HG03064 (cell line): ENCODE data around the gene TSPAN9.

Experiments used
- ATAC-seq: cut with Tn5 transposase; IDR thresholded peaks from one replicate; pipeline ENCODE4 v1.9.1; 2021; ENCODE audit warnings: low read depth; ENCODE audit not compliant: unreplicated experiment

The TSPAN9 gene

DNA sequence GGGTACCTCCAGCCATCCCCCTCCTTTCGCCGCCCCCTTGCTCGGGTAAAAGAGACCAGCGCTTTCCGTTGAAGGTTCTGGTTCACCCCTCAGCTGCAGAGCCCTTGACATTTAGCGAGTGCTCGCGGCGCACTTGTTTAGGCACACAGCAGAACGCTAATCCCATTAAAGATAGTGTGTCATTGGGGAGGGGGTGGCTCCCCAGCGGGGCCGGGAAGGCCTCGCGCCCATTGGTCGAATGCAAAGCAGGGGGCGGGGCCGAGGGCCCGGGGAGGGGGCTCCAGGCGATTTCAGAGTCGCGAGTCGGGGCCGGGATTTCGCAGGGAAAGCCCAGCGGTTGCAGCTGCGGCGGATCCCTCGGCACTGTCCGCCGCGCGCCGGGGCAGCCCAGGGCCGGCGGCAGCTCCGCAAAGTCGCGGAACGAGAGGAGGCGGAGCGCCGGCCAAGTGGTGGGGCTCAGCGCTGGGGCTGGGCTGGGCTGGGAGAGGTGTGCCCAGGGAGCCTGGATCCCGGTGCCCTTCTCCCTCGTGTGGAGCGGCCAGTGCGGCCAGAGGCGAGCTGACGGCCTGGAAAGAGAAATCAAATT, 122.9 kb downstream of the TSPAN9 start:
- ATAC-seq, result no peak

DNA sequence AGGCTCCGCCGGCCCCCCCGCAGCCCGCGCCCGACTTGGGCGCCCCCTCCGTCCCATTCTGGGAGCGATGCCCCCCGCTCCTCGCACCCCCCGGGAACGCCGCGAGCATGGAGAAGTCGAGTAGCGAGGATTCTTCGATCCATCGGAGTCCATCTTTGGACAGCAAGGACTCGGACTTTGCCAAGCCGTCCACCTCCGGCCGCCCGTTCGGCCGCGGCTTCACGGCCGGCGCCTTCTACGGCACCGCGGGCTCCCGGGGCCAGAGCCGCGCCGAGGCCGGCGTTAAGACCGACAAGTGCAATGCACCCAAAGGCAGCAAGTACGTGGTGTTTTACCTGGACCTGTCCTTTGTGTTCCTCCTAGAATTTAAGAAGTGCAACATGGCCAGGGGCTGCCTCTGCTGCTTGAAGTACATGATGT, 123.6 kb downstream of the TSPAN9 start:
- no peak for ATAC-seq

DNA sequence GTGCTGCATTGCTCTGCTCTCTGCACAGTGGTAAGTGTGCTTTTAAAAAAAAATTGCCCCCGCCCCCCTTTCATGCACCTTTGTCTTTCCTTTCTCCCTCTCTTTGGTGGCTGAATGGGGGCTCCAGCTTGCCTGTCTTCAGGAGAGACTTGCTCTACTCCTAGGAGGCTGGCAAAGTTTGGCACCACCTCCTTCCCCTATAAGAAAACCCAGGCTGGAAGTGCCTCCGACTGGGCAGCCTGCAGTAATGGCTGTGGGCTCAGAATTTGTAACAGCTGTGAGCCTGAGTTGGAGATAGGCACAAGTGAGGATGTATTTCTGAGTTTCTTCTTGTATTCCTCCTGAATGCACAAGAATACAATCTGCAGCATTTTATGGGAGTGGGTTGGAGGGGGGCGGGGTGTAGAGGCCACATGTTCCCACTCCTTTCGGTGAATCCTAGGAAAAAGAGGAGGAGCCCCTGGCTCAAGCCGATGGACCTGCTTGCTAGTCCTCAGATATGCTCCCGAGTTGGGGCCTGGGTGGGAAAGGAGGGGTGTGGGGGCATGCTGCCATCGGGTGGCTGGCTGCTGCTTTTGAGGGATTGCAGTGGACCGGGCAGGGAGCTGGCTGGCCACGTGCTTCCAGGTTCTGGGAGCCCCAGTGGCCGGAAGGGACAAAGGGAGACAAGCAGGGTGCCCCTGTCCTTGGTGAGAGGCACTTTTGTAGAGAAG, 124.3 kb downstream of the TSPAN9 start:
- ATAC-seq, result no peak

DNA sequence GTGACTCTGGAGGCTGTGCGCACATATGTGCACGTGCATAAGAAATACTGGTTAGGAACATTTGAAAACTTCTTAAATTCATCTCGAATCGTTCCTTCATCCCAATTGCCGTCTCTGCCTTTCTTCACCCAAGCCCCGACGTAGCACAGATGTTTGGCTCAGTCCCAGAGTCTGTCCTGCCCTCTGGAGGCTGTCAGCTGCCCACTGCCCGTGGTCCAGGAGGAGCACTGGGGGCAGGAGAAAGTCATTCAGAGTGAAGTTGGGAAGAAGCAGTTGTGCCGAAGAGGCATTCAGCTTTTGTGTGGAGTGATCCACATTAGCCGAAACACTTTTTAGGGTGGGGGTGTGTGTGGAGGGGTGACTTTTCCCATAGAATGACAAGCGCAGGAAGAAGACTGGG, 124.9 kb downstream of the TSPAN9 start:
- ATAC-seq, result no peak

DNA sequence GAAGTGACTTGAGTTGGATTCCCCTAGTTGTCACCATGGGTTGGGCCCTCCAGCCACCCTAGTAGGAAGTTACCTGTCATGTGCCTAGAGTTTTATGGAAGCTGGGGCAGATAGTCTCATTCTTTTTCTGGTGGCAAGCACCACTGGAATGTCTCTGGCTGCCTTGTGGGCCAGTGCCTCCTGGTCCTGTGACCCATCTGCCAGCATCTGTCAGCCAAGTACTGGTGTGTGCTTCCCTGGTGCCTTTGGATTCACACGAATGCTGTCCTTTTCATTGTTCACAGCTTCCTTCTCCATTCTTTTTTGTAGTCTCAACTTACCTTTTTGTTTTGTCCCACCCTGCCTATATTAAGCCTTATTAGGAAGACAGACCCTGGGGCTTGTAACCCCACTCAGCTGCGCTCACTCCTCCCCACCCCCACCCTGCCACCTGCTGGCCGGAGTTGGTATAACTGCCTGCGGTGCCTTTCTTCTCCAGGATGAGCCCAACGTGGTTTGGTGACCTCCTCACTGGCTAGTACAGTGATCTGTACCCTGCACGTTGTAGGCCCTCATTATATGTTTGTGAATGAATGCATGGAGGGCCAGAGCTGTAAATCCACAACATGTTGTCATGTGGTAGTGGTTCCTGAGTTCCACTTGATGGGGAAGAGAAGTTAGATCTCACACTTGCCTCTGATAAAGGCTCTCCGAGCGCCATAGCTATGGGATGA, 125.7 kb downstream of the TSPAN9 start:
- no peak for ATAC-seq

DNA sequence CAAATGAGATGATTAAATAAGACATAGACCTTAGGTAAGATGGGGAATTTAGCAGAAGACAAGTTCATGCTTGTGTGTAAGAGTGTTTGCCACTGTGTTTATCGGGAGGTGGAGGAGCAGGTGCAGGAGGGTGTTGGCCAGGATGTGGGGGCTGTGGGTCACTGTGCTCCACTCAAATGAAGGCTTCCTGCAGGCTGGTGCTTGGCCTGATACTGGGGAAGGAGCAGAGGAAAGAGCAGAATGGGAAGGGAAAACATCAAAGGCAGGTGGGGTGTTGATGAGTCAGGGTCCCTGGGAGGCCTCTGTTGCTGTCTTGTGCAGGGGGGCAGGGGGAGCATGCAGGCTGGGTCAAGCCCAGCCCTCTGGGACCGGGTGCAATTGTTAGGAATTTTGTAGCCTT, 126.5 kb downstream of the TSPAN9 start:
- no peak for ATAC-seq

DNA sequence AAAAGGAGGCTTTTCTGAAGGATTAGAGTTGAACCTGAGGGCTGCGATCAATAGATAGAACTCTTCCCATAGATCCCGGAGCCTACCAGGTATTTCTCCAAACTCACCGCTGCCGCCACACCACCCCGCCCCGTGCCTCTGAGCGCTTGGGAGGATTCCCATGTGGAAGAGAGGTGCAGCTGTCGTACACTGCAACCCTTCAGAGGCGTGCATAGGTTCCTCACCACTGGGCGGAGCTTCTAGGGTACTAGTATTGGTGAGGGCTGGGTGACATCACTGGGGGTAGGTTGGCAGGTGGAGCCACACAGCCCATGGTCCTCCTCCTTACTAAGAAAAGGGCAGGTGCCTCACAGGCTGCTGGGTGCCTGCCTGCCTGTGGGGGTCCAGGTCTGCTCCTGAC, 127.0 kb downstream of the TSPAN9 start:
- ATAC-seq, result no peak

DNA sequence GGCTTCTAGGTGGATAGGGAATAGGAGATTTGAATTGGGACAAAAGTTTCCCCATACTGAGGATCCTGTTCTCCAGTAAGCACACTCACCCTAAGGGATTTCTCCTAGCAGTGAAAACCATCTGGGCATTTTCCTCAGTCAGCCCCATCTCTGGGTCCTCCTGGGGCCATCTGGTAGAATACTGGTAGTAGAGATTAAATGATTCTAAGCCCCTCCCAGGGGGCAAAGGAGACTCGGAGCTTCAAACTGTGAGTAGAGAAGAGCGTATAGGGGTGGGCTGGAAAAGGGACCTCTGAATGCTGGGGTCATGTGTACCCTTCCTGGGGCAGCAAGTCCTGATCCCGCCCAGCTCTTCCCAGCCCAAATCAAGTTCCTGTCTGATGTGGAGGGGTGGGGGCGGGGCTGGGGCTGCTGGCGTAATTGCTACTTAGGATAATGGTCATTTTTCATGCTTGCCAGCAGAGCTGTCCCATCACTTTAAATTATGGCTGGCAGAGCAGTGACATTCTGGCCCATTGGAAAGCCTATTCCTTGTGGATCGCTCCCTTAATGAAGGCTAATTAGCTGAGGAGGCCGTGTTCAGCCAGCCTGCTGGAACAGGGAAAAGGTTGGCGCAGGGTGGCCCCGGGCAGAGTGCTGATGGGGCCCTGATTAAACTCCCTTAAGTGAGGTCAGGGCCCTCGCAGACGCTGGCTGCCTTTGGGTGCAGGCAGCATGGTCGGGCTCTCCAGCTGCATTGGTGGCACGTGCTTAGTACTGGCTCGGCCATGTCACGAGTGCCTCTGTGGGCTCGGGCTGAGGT, 127.8 kb downstream of the TSPAN9 start:
- ATAC-seq, result no peak

DNA sequence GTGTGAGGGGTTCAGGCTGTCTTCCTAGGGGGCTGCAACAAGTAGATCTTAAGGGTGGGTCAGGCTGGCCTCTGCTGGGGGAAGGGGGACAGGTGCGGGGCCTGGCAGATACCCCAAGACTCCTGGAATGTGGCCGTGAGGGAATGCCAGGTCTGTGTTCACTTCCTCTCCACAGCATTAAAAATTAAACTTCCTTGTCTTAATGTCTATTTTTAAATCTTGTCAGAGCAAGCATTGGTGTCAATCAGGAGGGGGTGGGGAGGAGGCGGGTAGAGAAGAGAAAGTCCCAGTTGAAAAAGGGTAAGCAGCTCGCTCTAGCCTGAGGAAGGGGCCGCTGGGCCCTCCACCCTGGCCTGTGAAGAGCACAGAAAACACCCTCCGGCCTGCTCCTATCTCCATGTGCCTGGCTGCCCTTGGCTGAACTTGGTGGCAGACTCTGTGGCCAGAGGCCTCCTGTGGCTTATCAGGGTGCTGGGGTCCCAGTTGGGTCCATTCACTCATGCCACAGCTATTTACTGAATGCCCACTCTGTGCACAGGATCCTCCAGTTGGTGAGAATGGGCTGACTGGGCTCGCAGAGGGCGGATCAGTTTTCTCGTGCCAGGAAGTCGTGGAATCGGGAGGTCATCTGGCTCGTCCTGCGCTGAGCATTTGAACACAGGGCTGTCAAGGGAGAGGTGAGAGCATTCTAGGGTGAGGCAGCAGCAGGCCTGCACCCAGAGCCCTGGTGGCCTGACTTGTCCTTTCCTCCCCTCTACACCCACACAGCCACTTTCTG, 128.8 kb downstream of the TSPAN9 start:
- no peak for ATAC-seq

DNA sequence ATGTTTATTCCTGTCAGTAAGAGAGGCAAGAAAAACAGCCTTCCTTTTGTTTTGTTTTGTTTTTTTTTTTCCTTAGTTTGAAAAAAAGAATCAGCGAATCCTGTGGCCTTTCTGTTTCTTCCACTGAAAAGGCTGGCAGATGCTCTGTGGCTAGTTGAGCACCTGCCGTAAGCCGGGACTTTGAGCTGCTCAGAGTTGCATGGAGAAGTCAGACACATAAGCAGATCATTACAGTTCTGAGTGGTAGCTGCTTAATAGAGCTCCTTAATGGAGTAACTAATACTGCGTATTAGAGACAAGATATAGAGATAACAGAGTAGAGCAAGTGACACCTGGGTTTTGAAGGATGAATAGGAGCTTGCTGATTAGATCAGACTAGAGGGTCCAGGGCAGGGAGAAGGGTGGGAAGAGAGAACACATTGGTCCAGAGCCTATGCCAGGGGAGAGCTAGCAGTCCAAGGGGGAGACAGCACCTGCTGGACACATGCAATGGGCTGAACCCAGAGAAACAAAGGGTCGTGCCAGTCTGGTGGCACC, 129.4 kb downstream of the TSPAN9 start:
- ATAC-seq, result no peak

DNA sequence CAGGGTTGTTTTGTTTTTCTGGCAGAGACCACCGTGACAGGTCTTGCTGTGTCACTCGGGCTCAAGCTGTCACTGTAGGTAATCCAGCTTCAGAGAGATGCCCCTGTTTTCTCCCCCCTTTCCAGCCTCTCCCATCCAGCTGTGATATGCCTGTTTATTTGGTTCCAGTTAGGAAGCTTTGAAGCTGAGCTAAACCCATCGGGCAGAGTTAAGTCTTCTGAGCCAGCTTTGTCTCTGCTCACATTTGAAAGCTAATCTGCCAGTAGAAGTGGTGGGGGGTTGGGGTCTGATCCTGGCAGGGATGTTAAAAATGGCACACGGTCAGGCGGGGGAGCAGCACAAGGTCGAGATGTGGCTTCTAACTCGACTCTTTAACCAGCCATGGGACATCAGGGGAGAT, 130.0 kb downstream of the TSPAN9 start:
- ATAC-seq, result no peak

DNA sequence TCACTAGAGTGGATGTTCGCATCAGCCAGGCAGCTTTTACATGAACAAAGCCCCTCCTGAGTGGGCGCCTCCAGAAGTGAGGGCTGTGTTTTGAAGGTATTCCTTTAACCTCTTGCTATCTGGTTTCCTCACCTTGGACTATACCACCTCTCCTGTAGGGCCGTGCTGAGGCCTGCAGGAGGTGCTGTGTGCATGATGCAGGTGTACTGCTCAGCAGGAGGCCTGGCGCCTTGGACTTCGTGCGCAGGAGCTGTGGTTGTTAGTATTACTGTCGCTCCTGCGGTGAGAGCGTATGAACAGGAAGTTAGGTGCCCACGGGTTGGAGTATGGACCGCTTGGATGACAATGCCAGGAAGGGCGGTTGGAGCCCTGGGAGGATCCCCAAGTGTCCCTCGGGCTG, 130.7 kb downstream of the TSPAN9 start:
- ATAC-seq, result no peak

DNA sequence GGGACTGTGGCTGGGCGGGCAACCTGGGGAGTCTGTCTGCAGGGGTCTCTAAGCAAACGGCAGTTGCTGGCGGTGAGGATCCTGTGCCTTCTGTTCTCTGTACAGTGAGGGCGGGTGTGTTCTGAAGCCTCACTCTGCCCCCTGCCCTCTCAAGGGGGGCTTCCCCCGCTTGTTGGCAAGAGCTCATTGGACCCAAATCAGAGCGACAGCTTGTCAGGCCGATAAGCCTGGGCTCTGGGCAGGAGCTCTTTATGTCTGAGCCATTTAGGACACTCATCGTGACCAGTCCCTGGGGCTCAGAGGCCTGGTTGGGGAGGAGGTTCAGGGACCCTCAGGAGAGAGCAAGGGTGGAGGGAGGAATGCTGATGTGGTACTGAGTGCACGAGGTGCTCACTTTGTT, 136.0 kb downstream of the TSPAN9 start:
- no peak for ATAC-seq

DNA sequence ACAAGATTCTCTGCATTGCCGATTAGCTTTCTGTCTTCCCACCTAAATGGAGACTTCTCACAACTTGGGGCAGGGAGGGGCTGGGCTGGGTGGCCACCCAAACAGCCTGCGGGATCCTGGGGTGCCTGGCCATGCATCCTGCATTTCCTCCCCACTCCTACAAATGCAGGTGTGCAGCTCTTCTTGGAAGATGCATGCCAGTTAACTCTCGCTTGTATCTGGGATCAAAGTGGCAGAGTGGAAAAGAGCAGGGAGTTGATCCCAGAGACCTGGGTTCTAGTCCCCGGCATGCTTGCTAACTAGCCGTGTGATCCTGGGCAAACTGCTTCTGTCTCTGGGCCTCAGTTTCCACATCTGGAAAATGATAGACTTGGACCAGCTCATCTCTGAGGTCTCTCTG, 136.6 kb downstream of the TSPAN9 start:
- ATAC-seq, result no peak

DNA sequence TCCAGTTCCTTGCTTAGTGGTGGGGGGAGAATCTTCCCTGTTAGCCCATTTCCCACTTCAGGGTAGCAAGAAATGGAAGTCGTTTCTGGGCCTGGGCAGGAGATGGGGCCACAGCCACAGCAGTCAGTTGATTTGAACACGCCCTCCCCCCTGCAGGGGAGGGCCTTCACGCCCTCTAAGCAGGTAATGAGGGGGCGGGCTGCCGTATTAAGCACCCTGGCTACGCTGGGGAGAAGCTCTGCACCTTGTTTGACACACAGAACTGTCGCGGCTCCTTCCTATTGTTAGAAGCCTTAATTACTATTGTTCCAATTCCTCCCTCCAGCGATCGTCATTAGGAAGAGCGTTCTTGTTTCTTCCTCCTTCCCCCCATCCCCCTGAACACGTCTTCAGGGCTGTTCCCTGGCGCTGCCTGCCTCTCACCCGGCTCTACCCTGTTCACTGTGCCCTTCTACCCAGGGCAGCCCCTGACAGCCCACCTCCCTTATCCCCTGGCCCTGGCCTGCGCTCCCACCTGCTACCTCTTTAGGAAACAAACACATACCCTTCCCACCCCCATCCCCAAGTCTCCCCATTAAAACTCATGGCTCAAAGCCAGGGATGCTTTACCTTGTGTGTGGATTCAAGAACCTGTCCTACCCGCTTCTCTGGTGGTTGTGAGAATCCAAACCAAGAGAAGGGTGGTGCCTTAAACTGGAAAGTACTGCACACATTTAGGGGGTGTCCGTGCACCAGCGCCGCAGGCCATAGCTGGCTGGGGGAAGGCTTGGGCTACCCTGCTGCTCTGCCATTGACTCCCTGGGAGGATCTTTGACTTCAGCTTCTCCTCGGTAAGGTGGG, 137.6 kb downstream of the TSPAN9 start:
- ATAC-seq, result no peak

DNA sequence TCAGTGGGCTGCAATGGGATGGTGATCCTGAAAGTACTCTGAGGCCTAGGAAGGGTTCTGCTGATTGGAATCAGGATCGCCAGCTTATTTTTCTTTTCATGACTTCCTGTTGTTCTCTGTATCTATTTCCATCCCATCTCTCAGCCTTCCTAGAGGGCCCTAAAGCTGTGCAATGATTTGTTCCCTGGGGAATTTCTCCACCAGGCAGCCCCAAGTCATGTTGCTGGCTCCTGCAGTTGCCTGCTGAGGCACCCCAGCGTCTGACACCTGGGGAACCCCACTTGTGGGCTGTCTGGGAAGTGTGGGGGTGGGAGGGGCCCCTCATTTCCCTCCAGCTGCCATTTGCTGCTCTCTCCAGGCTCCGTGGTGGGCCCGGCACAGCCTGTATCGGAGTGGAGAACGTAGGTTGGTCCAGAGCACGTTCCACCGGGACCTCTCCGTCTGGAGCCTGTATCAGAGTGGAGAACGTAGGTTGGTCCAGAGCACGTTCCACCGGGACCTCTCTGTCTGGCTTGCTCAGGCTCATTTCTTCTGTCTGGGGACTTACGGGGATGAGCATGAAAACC, 138.3 kb downstream of the TSPAN9 start:
- no peak for ATAC-seq

DNA sequence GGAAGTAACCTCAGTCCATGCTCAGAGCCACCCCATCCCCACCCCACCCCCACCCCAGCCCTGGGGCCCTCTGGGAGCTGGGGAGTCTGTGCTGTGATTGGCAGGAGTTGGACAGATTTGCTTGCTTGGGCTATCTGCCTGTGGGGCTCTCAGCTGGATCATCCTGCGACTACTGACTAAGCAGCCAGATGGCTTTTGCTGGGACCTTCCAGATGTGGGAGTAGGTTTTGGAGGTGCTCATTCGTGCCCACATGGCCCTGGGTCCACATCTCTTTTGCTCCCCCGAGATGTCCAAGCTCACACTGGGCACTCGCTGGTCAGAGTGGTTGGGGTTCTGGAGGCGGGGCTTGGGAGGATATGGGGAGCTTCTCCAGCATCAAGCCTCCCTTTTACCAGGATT, 138.9 kb downstream of the TSPAN9 start:
- no peak for ATAC-seq

DNA sequence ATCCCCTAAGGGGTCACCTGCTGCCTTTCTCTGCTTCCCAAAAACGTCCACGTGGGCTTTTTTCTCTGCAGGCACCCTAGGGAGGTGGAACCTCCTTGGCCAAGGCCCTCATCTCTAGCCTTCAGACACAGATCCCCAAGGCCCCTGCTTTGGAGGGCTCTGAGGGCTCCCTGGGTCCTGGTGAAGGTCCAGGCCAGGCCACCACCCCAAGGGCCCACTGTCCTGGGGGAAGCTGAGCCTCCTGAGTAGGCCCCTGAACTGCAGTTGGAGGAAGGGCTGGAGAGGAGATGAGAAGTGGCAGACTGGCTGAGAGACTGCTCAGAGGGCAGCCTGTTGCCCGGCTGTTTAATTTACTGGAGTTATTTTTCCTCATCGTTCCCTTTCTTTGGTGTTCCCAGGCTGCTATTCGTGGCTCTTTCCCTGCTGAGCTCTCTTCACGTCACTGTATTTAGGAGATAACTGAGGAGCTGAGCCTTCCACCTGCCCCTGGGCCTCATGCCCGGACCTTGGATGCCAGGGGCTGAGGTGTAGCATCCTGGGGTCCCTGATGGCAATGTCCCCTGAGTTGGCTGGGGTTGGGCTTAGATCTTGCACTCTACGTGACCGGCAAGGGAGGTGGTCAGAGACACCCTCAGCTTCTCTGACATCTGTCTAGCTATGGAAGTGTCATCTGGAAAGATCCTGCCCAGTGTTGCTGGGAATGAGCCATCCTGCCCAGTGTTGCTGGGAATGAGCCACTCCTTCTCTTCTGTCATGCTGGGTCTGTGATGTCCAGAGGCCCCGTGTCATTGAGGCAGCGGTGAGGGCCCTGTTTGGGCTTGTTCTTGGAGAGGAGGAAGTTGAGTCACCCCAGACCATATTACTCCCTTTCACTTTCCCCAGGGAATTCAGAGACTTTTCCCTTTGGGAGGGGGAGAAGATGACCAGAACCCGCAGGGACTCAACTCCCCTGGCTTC, 139.8 kb downstream of the TSPAN9 start:
- no peak for ATAC-seq
